Anterior cingulate cortex (tissue), 58 donors: ENCODE measurements around the gene LPAR3.
"Not testable (repeated sequence)": the region's sequence is repeated elsewhere in the genome, so short reads cannot be mapped to it uniquely, and the experiment has no call there.

Experiments
- DNase-seq, 58 donors: peaks; one replicate each; lab custom pipeline; 2025; lab: John Stamatoyannopoulos, UW

LPAR3 gene

DNA sequence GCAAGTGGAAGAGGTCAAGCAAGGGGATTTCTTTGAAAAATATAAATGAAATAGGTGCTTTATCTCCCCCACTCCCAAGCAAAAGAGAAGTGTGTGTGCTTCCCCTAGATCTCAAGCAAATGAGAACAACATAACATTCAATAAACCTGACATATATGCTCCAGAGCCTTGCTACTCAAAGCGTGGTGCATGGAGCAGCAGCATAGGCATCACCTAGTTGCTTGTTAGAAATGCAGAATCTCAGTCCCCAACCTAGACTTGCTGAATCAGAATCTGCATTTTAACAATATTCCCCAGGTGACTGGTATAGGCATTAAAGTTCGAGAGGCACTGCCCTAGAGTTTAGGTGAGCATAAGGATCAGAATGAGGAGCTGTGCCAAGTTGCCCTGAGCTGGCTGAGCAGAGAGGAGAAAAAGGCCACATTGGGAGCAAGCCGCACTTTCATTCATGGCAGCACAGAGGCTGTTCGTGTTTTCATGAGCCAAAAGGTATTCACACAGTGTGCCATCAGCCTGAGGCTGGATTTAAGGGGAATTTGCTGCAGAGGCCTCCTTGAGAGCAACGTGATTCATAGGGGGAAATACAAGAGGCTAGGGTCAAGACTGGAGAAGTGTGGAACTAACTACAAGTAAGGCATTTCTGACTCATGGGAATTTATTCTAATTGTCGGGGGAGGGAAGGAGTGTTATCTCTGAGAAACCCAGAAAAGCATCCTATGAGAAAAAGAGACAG, 14.3 kb upstream of the LPAR3 start:
- DNase-seq = no peak

DNA sequence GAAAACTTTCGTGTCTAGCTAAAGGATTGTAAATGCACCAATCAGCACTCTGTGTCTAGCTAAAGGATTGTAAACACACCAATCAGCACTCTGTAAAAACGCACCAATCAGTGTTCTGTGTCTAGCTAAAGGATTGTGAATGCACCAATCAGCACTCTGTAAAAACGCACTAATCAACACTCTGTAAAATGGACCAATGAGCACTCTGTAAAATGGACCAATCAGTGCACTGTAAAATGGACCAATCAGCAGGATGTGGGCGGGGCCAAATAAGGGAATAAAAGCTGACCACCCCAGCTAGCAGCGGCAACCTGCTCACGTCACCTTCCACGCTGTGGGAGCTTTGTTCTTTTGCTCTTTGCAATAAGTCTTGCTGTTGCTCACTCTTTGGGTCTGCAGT, 9.7 kb upstream of the LPAR3 start:
- not testable (repeated sequence) for DNase-seq

- DNase-seq = no peak
These were observed 7.0 kb upstream of the LPAR3 start for GRCh38 chr1:84899969-84900368.

DNA sequence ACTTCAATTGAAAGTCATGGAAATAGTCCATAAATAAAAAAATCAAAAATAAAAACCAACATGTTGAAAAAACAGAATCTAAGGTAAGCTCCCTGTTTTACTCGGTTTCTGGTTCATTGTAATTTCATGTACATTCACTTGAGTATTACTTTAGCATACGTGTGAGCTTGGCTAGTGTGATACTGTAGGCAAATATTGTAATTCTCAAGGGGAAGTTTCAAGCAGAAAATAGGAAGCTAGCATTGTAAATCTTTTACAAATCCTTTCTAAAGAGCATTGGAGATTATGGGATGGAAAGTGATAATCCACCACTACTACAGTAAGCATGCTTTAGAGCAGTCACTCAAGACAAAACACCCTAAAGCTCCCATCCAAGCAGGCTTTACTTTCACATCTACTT, 3.3 kb upstream of the LPAR3 start:
- no peak for DNase-seq

GRCh38 chr1:84890566-84890965, 2.4 kb downstream of the LPAR3 start:
- no peak for DNase-seq

GRCh38 chr1:84889437-84889836, 3.6 kb downstream of the LPAR3 start:
- DNase-seq = no peak

DNA sequence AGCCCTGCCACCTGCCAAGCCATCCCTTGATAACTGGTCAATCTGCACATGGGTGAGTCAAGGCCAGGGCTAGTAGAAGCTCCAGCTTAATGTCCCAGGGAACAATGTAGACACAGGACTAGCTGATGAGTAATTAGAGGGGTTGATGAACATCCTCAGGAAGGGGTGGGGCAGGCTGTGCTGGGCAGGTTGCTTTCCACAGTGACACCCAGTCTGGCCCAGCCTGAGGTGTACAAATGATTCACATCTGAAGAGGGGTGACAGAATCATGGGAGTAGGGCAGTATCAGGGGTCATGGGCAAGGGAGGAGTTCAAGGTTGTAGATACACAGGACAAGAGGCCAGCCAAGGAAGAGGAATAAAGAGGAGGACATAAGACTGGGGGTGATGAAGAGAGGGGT, 4.3 kb downstream of the LPAR3 start:
- no peak for DNase-seq

- no peak for DNase-seq
These were observed 5.6 kb downstream of the LPAR3 start for GRCh38 chr1:84887261-84887934.

DNA sequence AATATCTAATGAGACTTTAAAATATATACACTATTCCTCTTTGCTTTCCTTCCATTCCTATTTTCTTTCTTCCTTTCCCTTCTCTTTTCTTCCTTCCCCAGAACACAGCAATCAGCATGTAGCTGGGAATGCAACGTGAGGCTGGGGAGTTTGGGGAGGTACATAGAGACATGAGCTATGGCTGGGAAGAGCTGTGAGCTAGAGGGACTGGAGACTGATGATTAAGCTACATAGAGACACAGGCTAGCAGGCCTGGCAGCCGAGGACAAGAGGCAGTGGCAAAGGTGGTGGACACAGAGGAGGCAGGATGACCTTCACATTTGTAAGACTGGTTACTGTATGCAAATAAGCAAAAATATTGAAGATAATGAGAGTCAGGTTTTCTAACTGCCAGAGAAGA, 7.5 kb downstream of the LPAR3 start:
- no peak for DNase-seq

DNA sequence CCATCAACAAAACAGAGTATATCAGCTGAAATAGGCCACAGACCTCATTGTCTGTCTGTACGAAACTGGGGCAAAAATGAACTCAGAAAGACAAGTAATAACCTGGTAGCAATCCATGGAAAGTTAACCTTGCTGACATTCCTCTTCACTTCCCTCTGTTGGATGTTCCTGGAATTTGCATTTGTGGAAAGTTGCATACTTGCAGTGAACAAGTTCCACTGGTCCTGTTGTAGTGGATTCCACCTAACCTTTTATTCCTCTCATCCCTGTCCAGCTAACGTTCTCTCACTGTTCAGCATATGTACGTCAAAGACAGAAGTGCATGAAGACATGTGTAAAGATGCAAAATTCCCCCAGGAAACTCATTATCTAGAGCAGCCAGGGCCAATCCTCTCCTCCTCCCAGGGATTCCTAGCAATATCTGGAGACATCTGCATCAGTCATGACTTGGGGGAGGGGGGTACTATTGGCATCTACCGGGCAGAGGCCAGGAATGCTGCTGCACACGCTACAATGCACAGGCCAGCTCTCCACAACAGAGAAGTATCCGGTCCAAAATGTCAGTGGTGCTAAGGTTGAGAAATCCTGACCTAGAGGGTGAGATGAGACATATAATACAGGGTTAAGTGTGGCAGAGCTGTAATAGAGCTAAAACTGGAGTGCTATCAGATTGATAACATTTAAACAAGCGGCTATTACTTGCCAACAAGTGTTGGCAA, 8.2 kb downstream of the LPAR3 start:
- DNase-seq = no peak

DNA sequence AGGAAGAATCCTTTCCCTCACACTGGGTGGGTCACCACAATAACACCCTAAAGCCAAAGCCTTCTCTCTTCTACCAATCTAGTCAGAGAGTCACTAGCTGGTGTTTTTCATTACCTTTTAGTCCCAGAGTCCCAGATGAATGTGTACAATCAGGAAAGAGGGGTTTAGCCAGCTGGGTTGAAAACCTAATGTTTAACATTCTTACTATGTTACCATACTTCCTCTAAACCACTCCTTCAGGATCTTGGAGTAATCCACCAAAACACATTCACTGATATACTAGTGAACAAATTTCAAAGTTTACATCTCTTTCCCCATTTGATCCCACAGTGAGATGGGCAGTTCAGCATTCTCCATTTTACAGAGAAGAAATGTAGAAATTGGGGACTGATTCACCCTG, 9.7 kb downstream of the LPAR3 start:
- DNase-seq = no peak

DNA sequence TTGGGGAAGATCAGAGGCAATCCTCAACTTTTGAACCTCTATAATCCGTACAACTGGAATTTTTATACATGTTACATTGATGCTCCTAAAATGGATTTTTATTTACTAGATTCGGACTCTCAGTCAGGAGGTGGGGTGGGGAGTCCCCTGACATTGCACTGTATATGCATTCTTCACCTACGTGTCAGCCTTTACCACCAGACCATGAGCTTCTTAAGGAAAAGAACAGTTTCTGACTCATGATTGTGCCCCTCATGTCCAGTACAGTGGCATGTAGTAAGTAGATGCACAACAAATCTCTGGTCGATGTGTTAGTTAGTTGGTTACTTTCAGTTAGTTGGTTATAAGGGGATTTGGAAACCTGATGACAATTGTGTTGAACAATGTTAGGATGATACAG, 15.4 kb downstream of the LPAR3 start:
- no peak for DNase-seq

DNA sequence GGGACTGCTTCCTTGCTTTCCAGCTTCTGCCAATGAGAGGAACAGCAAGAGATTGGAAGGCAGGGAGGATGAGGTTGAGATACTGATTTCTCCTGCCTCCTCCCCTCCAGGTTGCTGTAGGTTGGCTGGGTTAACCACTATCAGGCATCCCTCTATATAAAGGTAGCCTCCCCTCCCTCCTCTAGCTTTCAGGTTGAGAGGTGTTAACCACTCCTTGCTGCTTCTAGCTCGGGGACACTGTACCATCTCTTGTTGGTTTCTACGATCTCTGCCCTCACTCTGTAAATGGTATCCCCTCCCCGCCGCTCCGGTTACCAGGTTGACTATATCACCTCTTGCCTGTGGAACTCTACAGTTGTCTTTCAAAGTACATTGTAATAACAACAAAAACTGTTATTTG, 16.7 kb downstream of the LPAR3 start:
- no peak for DNase-seq

DNA sequence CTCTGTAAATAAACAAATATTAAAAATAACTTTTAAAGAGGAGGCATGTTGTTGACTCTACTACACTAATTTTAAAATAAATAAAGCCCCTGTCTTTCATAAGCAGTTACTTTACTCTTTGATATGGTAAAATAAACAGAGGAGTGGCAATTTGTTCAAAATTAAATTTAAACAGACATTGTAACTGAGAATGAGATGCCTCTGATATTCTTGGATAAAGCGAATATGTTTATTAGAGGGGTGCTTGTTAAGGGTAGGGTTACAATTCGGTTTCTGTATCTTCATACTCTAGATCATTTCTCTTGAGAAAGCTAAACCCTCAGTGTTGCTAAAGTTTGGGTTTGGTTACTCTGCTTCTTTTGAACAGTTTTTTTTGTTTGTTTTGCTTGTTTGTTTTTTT, 19.6 kb downstream of the LPAR3 start:
- DNase-seq = no peak

DNA sequence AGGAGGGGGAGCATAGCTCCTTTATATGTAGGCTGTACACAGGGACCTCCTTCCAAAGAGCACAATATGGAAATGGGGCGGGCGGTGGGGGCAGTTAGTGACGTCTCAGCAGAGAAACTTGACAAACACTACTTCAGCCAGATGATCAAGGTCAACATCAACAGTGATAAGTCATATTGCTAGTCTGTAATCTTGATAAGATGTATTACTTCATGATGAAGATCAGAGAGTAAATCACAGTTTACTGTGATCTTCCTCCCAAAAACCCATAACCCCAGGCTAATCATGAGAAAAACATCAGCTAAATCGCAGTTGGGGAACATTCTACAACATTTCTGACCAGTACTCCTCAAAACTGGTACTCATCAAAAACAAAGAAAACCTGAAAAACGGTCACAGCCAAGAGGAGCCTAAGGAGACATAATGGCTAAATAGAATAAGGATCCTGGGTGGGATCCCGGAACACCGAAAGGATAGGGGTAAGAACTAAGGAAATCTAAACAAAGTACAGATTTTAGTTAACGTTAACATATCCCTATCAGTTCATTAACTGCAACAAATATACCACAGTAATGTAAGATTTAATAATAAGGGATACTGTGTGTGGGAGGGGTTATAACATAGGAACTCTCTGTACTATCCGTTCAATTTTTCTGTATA, 20.2 kb downstream of the LPAR3 start:
- no peak for DNase-seq

- DNase-seq = no peak
These were observed 21.8 kb downstream of the LPAR3 start for GRCh38 chr1:84871181-84871580.

- no peak for DNase-seq
These were observed 22.4 kb downstream of the LPAR3 start for GRCh38 chr1:84870591-84870990.

GRCh38 chr1:84869720-84870119, 23.3 kb downstream of the LPAR3 start:
- no peak for DNase-seq

DNA sequence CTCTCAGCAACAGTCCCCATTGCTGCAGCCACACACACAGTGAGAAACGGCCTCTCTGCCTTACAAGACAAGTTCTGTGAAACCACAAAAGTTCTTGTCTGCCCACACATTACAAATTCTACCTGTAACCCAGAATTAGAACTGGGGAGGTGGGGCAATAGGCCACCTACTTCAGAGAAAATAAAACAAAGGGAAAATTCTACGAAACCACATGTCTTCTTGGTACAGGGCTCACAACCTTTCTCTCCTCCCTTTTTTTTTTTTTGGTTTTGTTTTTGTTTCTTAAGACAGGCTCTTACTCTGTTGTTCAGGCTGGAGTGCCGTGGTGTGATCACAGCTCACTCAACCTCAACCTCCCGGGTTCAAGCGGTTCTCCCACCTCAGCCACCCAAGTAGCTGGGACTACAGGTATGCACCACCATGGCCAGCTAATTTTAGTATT, 30.2 kb downstream of the LPAR3 start:
- no peak for DNase-seq

DNA sequence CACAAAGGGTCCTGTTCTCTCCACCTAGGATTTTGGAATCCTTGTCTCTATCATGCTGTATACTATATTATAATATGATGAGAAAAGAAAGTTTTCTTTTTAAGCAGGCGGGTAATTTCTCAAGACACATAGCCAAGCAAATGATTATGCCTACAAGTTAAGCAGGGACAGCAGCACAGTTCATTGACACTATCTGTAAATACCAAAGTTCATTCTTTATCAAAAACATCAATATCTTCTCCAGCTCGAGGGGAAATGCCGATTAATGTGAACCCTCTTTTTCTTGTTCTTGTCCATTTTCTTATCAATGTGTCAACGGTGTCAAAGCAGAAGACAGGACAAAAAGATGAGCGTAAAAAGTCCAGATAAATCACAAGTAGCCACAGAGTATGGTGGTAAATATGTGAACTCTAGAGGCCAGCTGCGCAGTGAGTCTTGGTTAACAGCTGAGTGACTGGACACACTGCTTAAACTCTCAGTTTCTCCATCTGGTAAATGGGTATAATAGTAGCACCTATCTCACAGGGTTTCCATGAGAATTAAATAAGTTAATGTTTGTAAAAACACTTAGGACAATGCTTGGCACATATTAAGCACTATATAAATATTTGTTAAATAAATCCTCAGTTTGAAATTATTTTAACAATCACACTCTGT, 30.9 kb downstream of the LPAR3 start:
- no peak for DNase-seq

- DNase-seq = no peak
These were observed 31.5 kb downstream of the LPAR3 start for GRCh38 chr1:84861516-84861915.
